Fibroblast of the aortic adventitia (primary cell): ENCODE measurements around the gene LHX8. TPM values are rescaled to one million over a fixed set of nuclear protein-coding genes. Genes with fewer than 3 reads are reported as not detected.

Experiments used
- DNase-seq: peaks from one replicate; pipeline ENCODE4 v3.0.0-alpha.2; 2010; ENCODE audit warnings: low read depth
- H3K4me3 ChIP-seq: 2 replicates; pipeline ENCODE4 v1.5.1; 2011; ENCODE audit warnings: low read depth, mild to moderate bottlenecking, control low read depth, low read length, moderate library complexity
- small RNA-seq: library from RNA; depleted of rRNA; stranded (forward); fragments of <200 nt; gene quantifications from one replicate; pipeline ENCODE3, GENCODE V24; 2012
- total RNA-seq: library from RNA; depleted of rRNA; stranded (reverse); fragments of >200 nt; gene quantifications from 2 replicates; pipeline ENCODE4 v1.2.3, GENCODE V29; 2012; ENCODE audit warnings: low replicate concordance
- TF ChIP-seq, protein P1 (sequence below): IDR thresholded peaks from 2 replicates; pipeline ENCODE4 v1.5.1; 2011; ENCODE audit warnings: mild to moderate bottlenecking, low read length, control low read depth, inconsistent platforms; ENCODE audit not compliant: insufficient read depth

Gene LHX8
- total RNA-seq, 1 donor, result 0.09 TPM

DNA sequence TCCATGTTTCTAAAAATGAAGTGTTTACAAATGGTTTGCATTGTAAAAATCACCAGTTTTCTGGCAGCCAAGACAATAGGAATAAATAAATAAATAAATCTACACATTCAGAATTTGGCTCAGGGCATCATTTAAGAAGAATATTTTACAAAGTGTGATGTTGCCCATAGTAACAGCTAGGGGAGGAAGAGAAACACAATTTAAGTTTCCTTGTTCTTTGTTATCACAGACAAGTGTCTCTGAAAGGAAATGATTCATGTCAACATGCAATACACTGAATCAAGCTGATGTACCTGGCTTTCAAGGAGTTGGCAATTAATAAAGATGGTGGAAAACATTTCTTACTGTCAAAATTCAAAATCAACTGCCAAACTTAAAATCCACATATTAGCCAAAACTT, 74.7 kb downstream of the LHX8 start:
- H3K4me3 ChIP-seq, result no peak overlapping the region
- no peak for DNase-seq
- TF ChIP-seq, protein P1, sequence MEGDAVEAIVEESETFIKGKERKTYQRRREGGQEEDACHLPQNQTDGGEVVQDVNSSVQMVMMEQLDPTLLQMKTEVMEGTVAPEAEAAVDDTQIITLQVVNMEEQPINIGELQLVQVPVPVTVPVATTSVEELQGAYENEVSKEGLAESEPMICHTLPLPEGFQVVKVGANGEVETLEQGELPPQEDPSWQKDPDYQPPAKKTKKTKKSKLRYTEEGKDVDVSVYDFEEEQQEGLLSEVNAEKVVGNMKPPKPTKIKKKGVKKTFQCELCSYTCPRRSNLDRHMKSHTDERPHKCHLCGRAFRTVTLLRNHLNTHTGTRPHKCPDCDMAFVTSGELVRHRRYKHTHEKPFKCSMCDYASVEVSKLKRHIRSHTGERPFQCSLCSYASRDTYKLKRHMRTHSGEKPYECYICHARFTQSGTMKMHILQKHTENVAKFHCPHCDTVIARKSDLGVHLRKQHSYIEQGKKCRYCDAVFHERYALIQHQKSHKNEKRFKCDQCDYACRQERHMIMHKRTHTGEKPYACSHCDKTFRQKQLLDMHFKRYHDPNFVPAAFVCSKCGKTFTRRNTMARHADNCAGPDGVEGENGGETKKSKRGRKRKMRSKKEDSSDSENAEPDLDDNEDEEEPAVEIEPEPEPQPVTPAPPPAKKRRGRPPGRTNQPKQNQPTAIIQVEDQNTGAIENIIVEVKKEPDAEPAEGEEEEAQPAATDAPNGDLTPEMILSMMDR, result no peak

Small RNA genes within 50 kb of the gene (small RNA-seq; reads per million reads assigned to genes)
- gene RNU6-622P, result not detected
